HEK293 (cell line): Measurements from ENCODE around the gene SEPTIN2.

Experiments used
- CTCF ChIA-PET: fragments of 350-600 bp; formaldehyde crosslinking; extraction: SDS; loops from one replicate; lab custom pipeline; 2021; ENCODE audit warnings: antibody characterized with exemption; lab: Yijun Ruan, JAX
- POLR2A ChIA-PET: fragments of 300-600 bp; formaldehyde crosslinking; extraction: SDS; loops from one replicate; lab custom pipeline; 2020; ENCODE audit warnings: antibody characterized with exemption, inconsistent platforms; lab: Yijun Ruan, JAX
- H3K27ac ChIP-seq: fragments of 200-500 bp; sonication (Bioruptor generic); 2 replicates; pipeline ENCODE4 v1.5.1; 2014; ENCODE audit warnings: low read depth, low read length, control low read depth, inconsistent platforms; ENCODE audit errors: extremely low read depth
- H3K36me3 ChIP-seq, 2 experiments: fragments of 200-500 bp in 1 of 2; sonication (Bioruptor generic) in 1 of 2; 1 replicate in 1 of 2; 2 replicates in 1 of 2; pipeline ENCODE4 v1.5.1; 2014 to 2017; ENCODE audit warnings: inconsistent platforms in 2 of 2, low read length in 2 of 2; ENCODE audit not compliant: control insufficient read depth in 2 of 2, insufficient read depth in 1 of 2
- H3K4me1 ChIP-seq: fragments of 200-500 bp; sonication (Bioruptor generic); 2 replicates; pipeline ENCODE4 v1.5.1; 2014; ENCODE audit warnings: mild to moderate bottlenecking, low read length, inconsistent platforms; ENCODE audit not compliant: control insufficient read depth, insufficient read depth
- H3K4me3 ChIP-seq: 2 replicates; pipeline ENCODE4 v1.5.1; 2011; ENCODE audit warnings: low read depth, mild to moderate bottlenecking, control low read depth, low read length, moderate library complexity
- H3K9me3 ChIP-seq: fragments of 200-500 bp; sonication (Bioruptor generic); 2 replicates; pipeline ENCODE4 v1.5.1; 2014; ENCODE audit warnings: low read depth, low read length, inconsistent platforms; ENCODE audit not compliant: control insufficient read depth, insufficient read depth
- KLF7 ChIP-seq: fragments of 450-650 bp; formaldehyde crosslinking; IDR thresholded peaks from 2 replicates; pipeline ENCODE4 v1.5.1; 2016; ENCODE audit warnings: missing biosample characterization, missing genetic modification characterization, borderline replicate concordance
- SP2 ChIP-seq: fragments of 450-650 bp; formaldehyde crosslinking; IDR thresholded peaks from 2 replicates; pipeline ENCODE4 v1.5.1; 2016; ENCODE audit warnings: missing biosample characterization, missing genetic modification characterization
- ZBTB21 ChIP-seq: fragments of 450-650 bp; formaldehyde crosslinking; IDR thresholded peaks from 2 replicates; pipeline ENCODE4 v1.5.1; 2017; ENCODE audit warnings: missing biosample characterization, missing genetic modification characterization
- ZBTB48 ChIP-seq: fragments of 450-650 bp; formaldehyde crosslinking; IDR thresholded peaks from 2 replicates; pipeline ENCODE4 v1.5.1; 2016; ENCODE audit warnings: missing biosample characterization, missing genetic modification characterization
- ZFP37 ChIP-seq: fragments of 450-650 bp; formaldehyde crosslinking; IDR thresholded peaks from 2 replicates; pipeline ENCODE4 v1.5.1; 2016; ENCODE audit warnings: missing biosample characterization, missing genetic modification characterization
- ZNF174 ChIP-seq: fragments of 450-650 bp; formaldehyde crosslinking; IDR thresholded peaks from 2 replicates; pipeline ENCODE4 v1.5.0; 2017; ENCODE audit warnings: missing biosample characterization, mild to moderate bottlenecking, missing genetic modification characterization
- ZNF184 ChIP-seq: fragments of 450-650 bp; IDR thresholded peaks from 2 replicates; pipeline ENCODE4 v1.5.1; 2018; ENCODE audit warnings: missing biosample characterization, mild to moderate bottlenecking, missing genetic modification characterization
- ZNF2 ChIP-seq: fragments of 450-650 bp; formaldehyde crosslinking; IDR thresholded peaks from 2 replicates; pipeline ENCODE4 v1.5.1; 2016; ENCODE audit warnings: missing biosample characterization, missing genetic modification characterization
- ZNF23 ChIP-seq: fragments of 450-650 bp; formaldehyde crosslinking; IDR thresholded peaks from 2 replicates; pipeline ENCODE4 v1.5.1; 2016; ENCODE audit warnings: missing biosample characterization, missing genetic modification characterization, borderline replicate concordance
- ZNF404 ChIP-seq: fragments of 450-650 bp; formaldehyde crosslinking; IDR thresholded peaks from 2 replicates; pipeline ENCODE4 v1.5.1; 2017; ENCODE audit warnings: missing biosample characterization, missing genetic modification characterization
- ZNF530 ChIP-seq: fragments of 450-650 bp; formaldehyde crosslinking; IDR thresholded peaks from 2 replicates; pipeline ENCODE4 v1.5.1; 2016; ENCODE audit warnings: low read depth, missing biosample characterization, missing genetic modification characterization
- ZNF549 ChIP-seq: fragments of 450-650 bp; IDR thresholded peaks from 2 replicates; pipeline ENCODE4 v1.5.1; 2018; ENCODE audit warnings: missing biosample characterization, missing genetic modification characterization, mild to moderate bottlenecking, inconsistent platforms, moderate library complexity
- ZNF561 ChIP-seq: fragments of 450-650 bp; IDR thresholded peaks from 2 replicates; pipeline ENCODE4 v1.5.1; 2018; ENCODE audit warnings: missing biosample characterization, missing genetic modification characterization, borderline replicate concordance
- ZNF658 ChIP-seq: fragments of 450-650 bp; formaldehyde crosslinking; IDR thresholded peaks from 2 replicates; pipeline ENCODE4; 2016; ENCODE audit warnings: missing biosample characterization, missing genetic modification characterization
- ZNF677 ChIP-seq: fragments of 450-650 bp; IDR thresholded peaks from 2 replicates; pipeline ENCODE4 v1.5.0; 2018; ENCODE audit warnings: missing biosample characterization, mild to moderate bottlenecking, missing genetic modification characterization, moderate library complexity
- ZNF76 ChIP-seq: fragments of 450-650 bp; formaldehyde crosslinking; IDR thresholded peaks from 2 replicates; pipeline ENCODE4; 2016; ENCODE audit warnings: low read depth, missing biosample characterization, missing genetic modification characterization, borderline replicate concordance
- ZXDB ChIP-seq: fragments of 450-650 bp; formaldehyde crosslinking; IDR thresholded peaks from 2 replicates; pipeline ENCODE4 v1.5.1; 2016; ENCODE audit warnings: missing biosample characterization, missing genetic modification characterization
- TF ChIP-seq, protein P1 (sequence below): fragments of 450-650 bp; formaldehyde crosslinking; IDR thresholded peaks from 2 replicates; pipeline ENCODE4 v1.5.1; 2017; ENCODE audit warnings: missing biosample characterization, mild to moderate bottlenecking, missing genetic modification characterization, moderate library complexity
- TF ChIP-seq, protein P2 (sequence below): fragments of 450-650 bp; IDR thresholded peaks from 2 replicates; pipeline ENCODE4 v1.5.1; 2018; ENCODE audit warnings: missing biosample characterization, mild to moderate bottlenecking, missing genetic modification characterization
- TF ChIP-seq, protein P3 (sequence below): fragments of 450-650 bp; formaldehyde crosslinking; IDR thresholded peaks from 2 replicates; pipeline ENCODE4 v1.5.1; 2016; ENCODE audit warnings: missing biosample characterization, missing genetic modification characterization
- TF ChIP-seq, protein P4 (sequence below): fragments of 450-650 bp; formaldehyde crosslinking; IDR thresholded peaks from 2 replicates; pipeline ENCODE4 v1.5.1; 2016; ENCODE audit warnings: missing biosample characterization, missing genetic modification characterization
- TF ChIP-seq, protein P5 (sequence below): fragments of 450-650 bp; formaldehyde crosslinking; IDR thresholded peaks from 2 replicates; pipeline ENCODE4 v1.5.1; 2016; ENCODE audit warnings: missing biosample characterization, missing genetic modification characterization
- TF ChIP-seq, protein P6 (sequence below): fragments of 450-650 bp; formaldehyde crosslinking; IDR thresholded peaks from 2 replicates; pipeline ENCODE4 v1.5.1; 2016; ENCODE audit warnings: missing biosample characterization, missing genetic modification characterization

Gene SEPTIN2

DNA sequence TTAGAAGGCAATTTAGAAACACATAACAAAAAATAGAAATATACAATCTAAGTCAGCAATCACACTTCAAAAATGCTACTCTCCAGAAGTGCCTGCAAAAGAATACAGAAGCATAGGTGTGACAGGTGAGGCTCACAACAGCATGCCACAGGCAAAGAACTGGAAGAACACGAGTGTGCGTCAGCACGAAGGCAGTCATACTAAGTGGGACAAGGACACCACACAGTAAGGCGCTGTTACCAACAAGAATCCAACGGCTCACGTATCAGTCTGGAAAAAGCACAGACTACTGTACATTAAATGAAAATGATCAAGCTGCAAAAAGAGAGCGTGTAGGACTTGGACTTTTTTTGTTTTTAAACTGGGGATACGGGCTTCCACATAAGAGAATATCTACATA lies 19.0 kb upstream of the SEPTIN2 start:
- Histone ChIP-seq H3K4me3 (no peak overlapping the region), H3K4me1 (peaks cover 8% of the 10 kb centered on the region; the same call in 1 of the 2 replicates), H3K9me3 (no peaks in the 10 kb centered on the region), H3K36me3 (peaks cover 6 to 9% of the 10 kb centered on the region in 2 experiments; a peak in 2 of 3 replicates), H3K27ac (no peak overlapping the region)
- ChIA-PET POLR2A (no interaction called here), CTCF (interaction anchor here (0.6 to 1.1 kb wide), 2 partner anchors 9 to 15 kb away, joined by 3 read pairs; no protein-coding TSS in a partner anchor)
- TF ChIP-seq ZNF530, result no peak
- TF ChIP-seq ZNF23 (tag by site-specific recombination), result no peak
- TF ChIP-seq, protein P1, sequence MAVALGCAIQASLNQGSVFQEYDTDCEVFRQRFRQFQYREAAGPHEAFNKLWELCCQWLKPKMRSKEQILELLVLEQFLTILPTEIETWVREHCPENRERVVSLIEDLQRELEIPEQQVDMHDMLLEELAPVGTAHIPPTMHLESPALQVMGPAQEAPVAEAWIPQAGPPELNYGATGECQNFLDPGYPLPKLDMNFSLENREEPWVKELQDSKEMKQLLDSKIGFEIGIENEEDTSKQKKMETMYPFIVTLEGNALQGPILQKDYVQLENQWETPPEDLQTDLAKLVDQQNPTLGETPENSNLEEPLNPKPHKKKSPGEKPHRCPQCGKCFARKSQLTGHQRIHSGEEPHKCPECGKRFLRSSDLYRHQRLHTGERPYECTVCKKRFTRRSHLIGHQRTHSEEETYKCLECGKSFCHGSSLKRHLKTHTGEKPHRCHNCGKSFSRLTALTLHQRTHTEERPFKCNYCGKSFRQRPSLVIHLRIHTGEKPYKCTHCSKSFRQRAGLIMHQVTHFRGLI, result no peak
- no peak for TF ChIP-seq ZNF561
- TF ChIP-seq ZFP37 (tag by site-specific recombination), result no peak
- TF ChIP-seq KLF7 (tag by site-specific recombination), result no peak
- TF ChIP-seq ZNF404 (tag by site-specific recombination), result no peak
- no peak for TF ChIP-seq ZNF184
- no peak for TF ChIP-seq ZNF658
- TF ChIP-seq ZNF677 (tag by site-specific recombination), result no peak
- no peak for TF ChIP-seq ZNF76 (tag by site-specific recombination)
- TF ChIP-seq, protein P2, sequence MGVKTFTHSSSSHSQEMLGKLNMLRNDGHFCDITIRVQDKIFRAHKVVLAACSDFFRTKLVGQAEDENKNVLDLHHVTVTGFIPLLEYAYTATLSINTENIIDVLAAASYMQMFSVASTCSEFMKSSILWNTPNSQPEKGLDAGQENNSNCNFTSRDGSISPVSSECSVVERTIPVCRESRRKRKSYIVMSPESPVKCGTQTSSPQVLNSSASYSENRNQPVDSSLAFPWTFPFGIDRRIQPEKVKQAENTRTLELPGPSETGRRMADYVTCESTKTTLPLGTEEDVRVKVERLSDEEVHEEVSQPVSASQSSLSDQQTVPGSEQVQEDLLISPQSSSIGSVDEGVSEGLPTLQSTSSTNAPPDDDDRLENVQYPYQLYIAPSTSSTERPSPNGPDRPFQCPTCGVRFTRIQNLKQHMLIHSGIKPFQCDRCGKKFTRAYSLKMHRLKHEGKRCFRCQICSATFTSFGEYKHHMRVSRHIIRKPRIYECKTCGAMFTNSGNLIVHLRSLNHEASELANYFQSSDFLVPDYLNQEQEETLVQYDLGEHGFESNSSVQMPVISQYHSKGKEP, result no peak
- no peak for TF ChIP-seq ZNF2 (tag by site-specific recombination)
- TF ChIP-seq ZBTB21 (tag by site-specific recombination), result no peak
- no peak for TF ChIP-seq SP2 (tag by site-specific recombination)
- TF ChIP-seq, protein P3, sequence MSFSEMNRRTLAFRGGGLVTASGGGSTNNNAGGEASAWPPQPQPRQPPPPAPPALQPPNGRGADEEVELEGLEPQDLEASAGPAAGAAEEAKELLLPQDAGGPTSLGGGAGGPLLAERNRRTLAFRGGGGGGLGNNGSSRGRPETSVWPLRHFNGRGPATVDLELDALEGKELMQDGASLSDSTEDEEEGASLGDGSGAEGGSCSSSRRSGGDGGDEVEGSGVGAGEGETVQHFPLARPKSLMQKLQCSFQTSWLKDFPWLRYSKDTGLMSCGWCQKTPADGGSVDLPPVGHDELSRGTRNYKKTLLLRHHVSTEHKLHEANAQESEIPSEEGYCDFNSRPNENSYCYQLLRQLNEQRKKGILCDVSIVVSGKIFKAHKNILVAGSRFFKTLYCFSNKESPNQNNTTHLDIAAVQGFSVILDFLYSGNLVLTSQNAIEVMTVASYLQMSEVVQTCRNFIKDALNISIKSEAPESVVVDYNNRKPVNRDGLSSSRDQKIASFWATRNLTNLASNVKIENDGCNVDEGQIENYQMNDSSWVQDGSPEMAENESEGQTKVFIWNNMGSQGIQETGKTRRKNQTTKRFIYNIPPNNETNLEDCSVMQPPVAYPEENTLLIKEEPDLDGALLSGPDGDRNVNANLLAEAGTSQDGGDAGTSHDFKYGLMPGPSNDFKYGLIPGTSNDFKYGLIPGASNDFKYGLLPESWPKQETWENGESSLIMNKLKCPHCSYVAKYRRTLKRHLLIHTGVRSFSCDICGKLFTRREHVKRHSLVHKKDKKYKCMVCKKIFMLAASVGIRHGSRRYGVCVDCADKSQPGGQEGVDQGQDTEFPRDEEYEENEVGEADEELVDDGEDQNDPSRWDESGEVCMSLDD (tag by site-specific recombination), result no peak

DNA sequence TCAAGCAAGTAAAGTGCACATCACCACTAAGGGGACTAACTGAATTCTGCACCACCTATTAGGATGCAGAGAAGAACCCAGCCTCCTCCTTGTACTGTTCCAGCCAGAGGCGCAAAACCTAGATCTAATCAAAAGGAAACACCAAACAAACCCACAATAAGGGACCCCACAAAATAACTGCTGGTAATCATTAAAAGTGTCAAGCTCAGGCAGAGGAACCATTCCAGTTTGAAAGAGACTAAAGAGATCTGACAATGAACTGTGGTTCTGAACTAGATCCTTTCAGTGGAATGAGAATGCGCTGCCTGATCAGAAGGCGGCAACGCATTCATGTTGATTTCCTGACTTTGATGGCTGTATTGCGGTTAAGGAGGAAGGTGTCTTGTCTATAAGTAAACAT lies 17.1 kb upstream of the SEPTIN2 start:
- H3K36me3 ChIP-seq, result peaks cover 6 to 9% of the 10 kb centered on the region in 2 experiments; a peak in 2 of 3 replicates
- ChIA-PET CTCF (interaction anchor here (0.6 kb wide), 2 partner anchors 20 to 286 kb away, joined by 3 read pairs; no protein-coding TSS in a partner anchor), POLR2A (no interaction called here)
- H3K27ac ChIP-seq, result no peak overlapping the region
- H3K4me1 ChIP-seq, result 0 out of 2 replicates have a peak, but pooled peaks cover 4% of the 10 kb centered on the region
- H3K4me3 ChIP-seq, result no peak overlapping the region
- no peaks in the 10 kb centered on the region for H3K9me3 ChIP-seq
- TF ChIP-seq SP2 (tag by site-specific recombination) (no peak), ZNF549 (tag by site-specific recombination) (no peak), ZNF677 (tag by site-specific recombination) (no peak), ZBTB48 (no peak), ZXDB (tag by site-specific recombination) (no peak), ZNF174 (no peak)
- TF ChIP-seq, protein P3 (tag by site-specific recombination), result no peak
- TF ChIP-seq, protein P4, sequence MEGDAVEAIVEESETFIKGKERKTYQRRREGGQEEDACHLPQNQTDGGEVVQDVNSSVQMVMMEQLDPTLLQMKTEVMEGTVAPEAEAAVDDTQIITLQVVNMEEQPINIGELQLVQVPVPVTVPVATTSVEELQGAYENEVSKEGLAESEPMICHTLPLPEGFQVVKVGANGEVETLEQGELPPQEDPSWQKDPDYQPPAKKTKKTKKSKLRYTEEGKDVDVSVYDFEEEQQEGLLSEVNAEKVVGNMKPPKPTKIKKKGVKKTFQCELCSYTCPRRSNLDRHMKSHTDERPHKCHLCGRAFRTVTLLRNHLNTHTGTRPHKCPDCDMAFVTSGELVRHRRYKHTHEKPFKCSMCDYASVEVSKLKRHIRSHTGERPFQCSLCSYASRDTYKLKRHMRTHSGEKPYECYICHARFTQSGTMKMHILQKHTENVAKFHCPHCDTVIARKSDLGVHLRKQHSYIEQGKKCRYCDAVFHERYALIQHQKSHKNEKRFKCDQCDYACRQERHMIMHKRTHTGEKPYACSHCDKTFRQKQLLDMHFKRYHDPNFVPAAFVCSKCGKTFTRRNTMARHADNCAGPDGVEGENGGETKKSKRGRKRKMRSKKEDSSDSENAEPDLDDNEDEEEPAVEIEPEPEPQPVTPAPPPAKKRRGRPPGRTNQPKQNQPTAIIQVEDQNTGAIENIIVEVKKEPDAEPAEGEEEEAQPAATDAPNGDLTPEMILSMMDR (tag by site-specific recombination), result no peak
- TF ChIP-seq, protein P5, sequence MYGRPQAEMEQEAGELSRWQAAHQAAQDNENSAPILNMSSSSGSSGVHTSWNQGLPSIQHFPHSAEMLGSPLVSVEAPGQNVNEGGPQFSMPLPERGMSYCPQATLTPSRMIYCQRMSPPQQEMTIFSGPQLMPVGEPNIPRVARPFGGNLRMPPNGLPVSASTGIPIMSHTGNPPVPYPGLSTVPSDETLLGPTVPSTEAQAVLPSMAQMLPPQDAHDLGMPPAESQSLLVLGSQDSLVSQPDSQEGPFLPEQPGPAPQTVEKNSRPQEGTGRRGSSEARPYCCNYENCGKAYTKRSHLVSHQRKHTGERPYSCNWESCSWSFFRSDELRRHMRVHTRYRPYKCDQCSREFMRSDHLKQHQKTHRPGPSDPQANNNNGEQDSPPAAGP (tag by site-specific recombination), result no peak
- TF ChIP-seq, protein P6, sequence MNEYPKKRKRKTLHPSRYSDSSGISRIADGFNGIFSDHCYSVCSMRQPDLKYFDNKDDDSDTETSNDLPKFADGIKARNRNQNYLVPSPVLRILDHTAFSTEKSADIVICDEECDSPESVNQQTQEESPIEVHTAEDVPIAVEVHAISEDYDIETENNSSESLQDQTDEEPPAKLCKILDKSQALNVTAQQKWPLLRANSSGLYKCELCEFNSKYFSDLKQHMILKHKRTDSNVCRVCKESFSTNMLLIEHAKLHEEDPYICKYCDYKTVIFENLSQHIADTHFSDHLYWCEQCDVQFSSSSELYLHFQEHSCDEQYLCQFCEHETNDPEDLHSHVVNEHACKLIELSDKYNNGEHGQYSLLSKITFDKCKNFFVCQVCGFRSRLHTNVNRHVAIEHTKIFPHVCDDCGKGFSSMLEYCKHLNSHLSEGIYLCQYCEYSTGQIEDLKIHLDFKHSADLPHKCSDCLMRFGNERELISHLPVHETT (tag by site-specific recombination), result no peak
